ENCODE measurements around the gene NT5DC1.

DNA sequence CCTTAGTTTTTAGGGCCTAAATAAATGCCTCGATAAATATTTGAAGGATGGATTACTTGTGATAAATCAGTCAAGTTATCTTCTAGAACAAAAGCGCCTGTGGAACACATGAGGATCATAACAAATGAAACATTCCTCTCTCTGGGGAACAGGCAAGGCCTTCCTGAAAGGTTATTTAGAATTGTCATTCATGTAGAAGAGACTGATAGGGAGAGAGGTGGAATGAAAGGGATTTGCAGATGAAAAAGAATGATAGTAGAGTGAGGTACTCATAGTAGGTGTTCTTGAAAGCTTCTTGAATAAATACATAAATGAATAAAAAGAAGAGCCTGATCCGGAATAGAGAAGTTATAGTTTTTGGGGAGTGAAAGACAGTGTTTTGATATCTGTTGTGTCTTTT lies 122.7 kb downstream of the NT5DC1 start:
- no peak for TF ChIP-seq POLR2A (IDR thresholded peaks at IDR 0.05)
- TF ChIP-seq, protein P1, sequence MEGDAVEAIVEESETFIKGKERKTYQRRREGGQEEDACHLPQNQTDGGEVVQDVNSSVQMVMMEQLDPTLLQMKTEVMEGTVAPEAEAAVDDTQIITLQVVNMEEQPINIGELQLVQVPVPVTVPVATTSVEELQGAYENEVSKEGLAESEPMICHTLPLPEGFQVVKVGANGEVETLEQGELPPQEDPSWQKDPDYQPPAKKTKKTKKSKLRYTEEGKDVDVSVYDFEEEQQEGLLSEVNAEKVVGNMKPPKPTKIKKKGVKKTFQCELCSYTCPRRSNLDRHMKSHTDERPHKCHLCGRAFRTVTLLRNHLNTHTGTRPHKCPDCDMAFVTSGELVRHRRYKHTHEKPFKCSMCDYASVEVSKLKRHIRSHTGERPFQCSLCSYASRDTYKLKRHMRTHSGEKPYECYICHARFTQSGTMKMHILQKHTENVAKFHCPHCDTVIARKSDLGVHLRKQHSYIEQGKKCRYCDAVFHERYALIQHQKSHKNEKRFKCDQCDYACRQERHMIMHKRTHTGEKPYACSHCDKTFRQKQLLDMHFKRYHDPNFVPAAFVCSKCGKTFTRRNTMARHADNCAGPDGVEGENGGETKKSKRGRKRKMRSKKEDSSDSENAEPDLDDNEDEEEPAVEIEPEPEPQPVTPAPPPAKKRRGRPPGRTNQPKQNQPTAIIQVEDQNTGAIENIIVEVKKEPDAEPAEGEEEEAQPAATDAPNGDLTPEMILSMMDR (IDR thresholded peaks at IDR 0.05): no peak

Measured in Peyer's patch (tissue), 4 donors.